Keratinocyte (primary cell): ENCODE results near the gene OLFML2B. TPM values are rescaled to one million over a fixed set of nuclear protein-coding genes. Genes with fewer than 3 reads are reported as not detected.

Experiments used
- DNase-seq: peaks from one replicate; pipeline ENCODE4 v3.0.0-alpha.2; 2011; ENCODE audit warnings: low read depth, missing footprints, low spot score
- FAIRE-seq: peaks from 2 replicates; lab custom pipeline; 2011; peaks lifted over from hg19 to GRCh38; lab: Jason Lieb, UNC
- H2AFZ ChIP-seq: 2 replicates; pipeline ENCODE4 v1.6.0; 2012; ENCODE audit warnings: low read length, control low read depth, inconsistent platforms; ENCODE audit not compliant: control insufficient read depth
- H3K27ac ChIP-seq: 2 replicates; pipeline ENCODE4 v1.5.1; 2011; ENCODE audit warnings: low read length; ENCODE audit not compliant: control insufficient read depth, insufficient read depth
- H3K27me3 ChIP-seq: 3 replicates; pipeline ENCODE4 v1.6.0; 2011; ENCODE audit warnings: low read length; ENCODE audit not compliant: control insufficient read depth, insufficient read depth; ENCODE audit errors: extremely low read depth
- H3K36me3 ChIP-seq, 2 experiments: 2 replicates in 1 of 2; 3 replicates in 1 of 2; pipeline ENCODE4 v1.5.1; 2011; ENCODE audit warnings: low read length in 2 of 2, mild to moderate bottlenecking in 1 of 2; ENCODE audit not compliant: control insufficient read depth in 2 of 2, insufficient read depth in 2 of 2; ENCODE audit errors: extremely low read depth in 1 of 2
- H3K4me1 ChIP-seq: 3 replicates; pipeline ENCODE4 v1.5.1; 2011; ENCODE audit warnings: low read length; ENCODE audit not compliant: control insufficient read depth, insufficient read depth; ENCODE audit errors: extremely low read depth
- H3K4me2 ChIP-seq: 3 replicates; pipeline ENCODE4 v1.6.0; 2011; ENCODE audit warnings: low read depth, low read length; ENCODE audit not compliant: control insufficient read depth, insufficient read depth; ENCODE audit errors: extremely low read depth
- H3K4me3 ChIP-seq, 3 experiments: fragments of 200-600 bp in 1 of 3; sonication (generic) in 1 of 3; 2 replicates in 2 of 3; 3 replicates in 1 of 3; pipeline ENCODE4 v1.5.1; 2011 to 2016; ENCODE audit warnings: low read length in 3 of 3, mild to moderate bottlenecking in 3 of 3, control low read depth in 2 of 3, inconsistent platforms in 1 of 3, low read depth in 1 of 3, mixed read lengths in 1 of 3, mixed run types in 1 of 3, moderate library complexity in 1 of 3; ENCODE audit not compliant: control insufficient read depth in 2 of 3, insufficient read depth in 2 of 3; ENCODE audit errors: extremely low read depth in 1 of 3
- H3K79me2 ChIP-seq: 2 replicates; pipeline ENCODE4 v1.6.0; 2012; ENCODE audit warnings: low read length; ENCODE audit not compliant: control insufficient read depth, insufficient read depth
- H3K9ac ChIP-seq: 3 replicates; pipeline ENCODE4 v1.6.0; 2011; ENCODE audit warnings: low read length; ENCODE audit not compliant: control insufficient read depth, insufficient read depth; ENCODE audit errors: extremely low read depth
- H3K9me1 ChIP-seq: 3 replicates; pipeline ENCODE4 v1.6.0; 2011; ENCODE audit warnings: low read length; ENCODE audit not compliant: control insufficient read depth, insufficient read depth; ENCODE audit errors: extremely low read depth
- H3K9me3 ChIP-seq: 2 replicates; pipeline ENCODE4 v1.5.1; 2012; ENCODE audit warnings: low read depth, low read length; ENCODE audit not compliant: control insufficient read depth
- H4K20me1 ChIP-seq: 3 replicates; pipeline ENCODE4 v1.6.0; 2011; ENCODE audit warnings: low read length; ENCODE audit not compliant: control insufficient read depth, insufficient read depth; ENCODE audit errors: extremely low read depth
- CTCF ChIP-seq, 3 experiments: IDR thresholded peaks in 1 of 3; conservative IDR thresholded peaks in 1 of 3; optimal IDR thresholded peaks in 1 of 3; 2 replicates in 2 of 3; 3 replicates in 1 of 3; pipeline versions ENCODE3 to v1.5.1; 2011; ENCODE audit warnings: low read length in 3 of 3, mild to moderate bottlenecking in 3 of 3, moderate library complexity in 2 of 3, control low read depth in 1 of 3, inconsistent platforms in 1 of 3; ENCODE audit not compliant: insufficient read depth in 2 of 3; ENCODE audit errors: extremely low read depth in 1 of 3
- dilution Hi-C: fragments of 300-500 bp; cut with MboI; formaldehyde crosslinking; loops from one replicate; pipeline ENCODE4 v1.7.0; 2020; ENCODE audit warnings: low sequenced_read_pairs; ENCODE audit not compliant: extremely low pct_ligation_motif_present
- polyA plus RNA-seq, 5 experiments: library from polyadenylated mRNA; depleted of rRNA in 3 of 5; stranded (reverse) in 3 of 5; stranded (forward) in 1 of 5; unstranded in 1 of 5; fragments of >200 nt; gene quantifications; 1 replicate in 1 of 5; 2 replicates in 3 of 5; 3 replicates in 1 of 5; pipeline versions ENCODE4 v1.2.1 to v1.2.3, GENCODE V29; 2011 to 2012; ENCODE audit warnings: missing spikeins in 2 of 5, low read depth in 1 of 5, low replicate concordance in 1 of 5

Gene OLFML2B
- polyA plus RNA-seq, 1 donor (not counting 4 experiments of a cell fraction or from before 2014, with no cell fraction given), result not detected

- no peak overlapping the region for H3K4me2 ChIP-seq
- no peaks in the 10 kb centered on the region for H3K9me1 ChIP-seq
- FAIRE-seq (no peak), DNase-seq (no peak)
- H3K9me3 ChIP-seq, result no peaks in the 10 kb centered on the region
- H3K27me3 ChIP-seq, result no peaks in the 10 kb centered on the region
- no peak overlapping the region for H3K4me3 ChIP-seq
- H3K4me1 ChIP-seq, result no peaks in the 10 kb centered on the region
- H2AFZ ChIP-seq, result no peak overlapping the region
- no peaks in the 10 kb centered on the region for H4K20me1 ChIP-seq
- H3K36me3 ChIP-seq, result peaks cover 0 to under 1% of the 10 kb centered on the region in 2 experiments
- no peaks in the 10 kb centered on the region for H3K79me2 ChIP-seq
- H3K9ac ChIP-seq, result no peak overlapping the region
- no peak for TF ChIP-seq CTCF (optimal IDR thresholded peaks at IDR 0.05 in 1 of 3, IDR thresholded peaks at IDR 0.05 in 1 of 3, conservative IDR thresholded peaks at IDR 0.05 in 1 of 3; ENCODE audit: extremely low read depth in 1 of 3, insufficient read depth in 2 of 3, low read length in 3 of 3)
- H3K27ac ChIP-seq, result no peak overlapping the region
- dilution Hi-C loops, result no loop called here
These were observed 74.1 kb downstream of the OLFML2B start for GRCh38 chr1:161949548-161949947.

- DNase-seq (no peak), FAIRE-seq (no peak)
- no peaks in the 10 kb centered on the region for H3K4me1 ChIP-seq
These were observed 75.2 kb downstream of the OLFML2B start for GRCh38 chr1:161948435-161948834.

More at GRCh38 chr1:161948435-161948834, 75.2 kb downstream of the OLFML2B start:
- H3K4me3 ChIP-seq, result no peak overlapping the region
- no peak overlapping the region for H3K27ac ChIP-seq
- TF ChIP-seq CTCF (optimal IDR thresholded peaks at IDR 0.05 in 1 of 3, IDR thresholded peaks at IDR 0.05 in 1 of 3, conservative IDR thresholded peaks at IDR 0.05 in 1 of 3; ENCODE audit: extremely low read depth in 1 of 3, insufficient read depth in 2 of 3, low read length in 3 of 3), result no peak
- H3K4me2 ChIP-seq, result no peak overlapping the region
- H3K36me3 ChIP-seq, result peaks cover 0 to 3% of the 10 kb centered on the region in 2 experiments
- no peaks in the 10 kb centered on the region for H3K27me3 ChIP-seq
- dilution Hi-C loops, result no loop called here
- H2AFZ ChIP-seq, result no peak overlapping the region
- no peaks in the 10 kb centered on the region for H3K9me1 ChIP-seq
- H4K20me1 ChIP-seq, result no peaks in the 10 kb centered on the region
- H3K9ac ChIP-seq, result no peak overlapping the region
- H3K79me2 ChIP-seq, result no peaks in the 10 kb centered on the region
- H3K9me3 ChIP-seq, result no peaks in the 10 kb centered on the region
